GF-D8 (cell line): ENCODE data around the gene TMEM234.
A peak's percentile ranks its signal among the peaks of the same experiment; 100 is the strongest.

ENCODE experiments used
- DNase-seq: peaks from one replicate; lab custom pipeline; 2025; lab: John Stamatoyannopoulos, UW

The TMEM234 gene

GRCh38 chr1:32199717-32200072 lies 22.5 kb downstream of the TMEM234 start:
- DNase-seq: no peak

- DNase-seq: no peak
These were observed 23.0 kb downstream of the TMEM234 start for GRCh38 chr1:32199043-32199716.

- DNase-seq: no peak
These were observed 23.7 kb downstream of the TMEM234 start for GRCh38 chr1:32198237-32199042.

DNA sequence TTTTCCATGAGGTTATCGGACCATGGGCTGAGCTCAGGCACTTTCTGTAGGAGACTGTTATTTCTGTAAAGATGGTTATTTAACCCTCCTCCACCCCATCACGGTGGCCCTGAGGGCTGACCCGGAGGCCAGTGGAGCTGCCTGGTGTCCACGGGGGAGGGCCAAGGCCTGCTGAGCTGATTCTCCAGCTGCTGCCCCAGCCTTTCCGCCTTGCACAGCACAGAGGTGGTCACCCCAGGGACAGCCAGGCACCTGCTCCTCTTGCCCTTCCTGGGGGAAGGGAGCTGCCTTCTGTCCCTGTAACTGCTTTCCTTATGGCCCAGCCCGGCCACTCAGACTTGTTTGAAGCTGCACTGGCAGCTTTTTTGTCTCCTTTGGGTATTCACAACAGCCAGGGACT lies 24.3 kb downstream of the TMEM234 start:
- DNase-seq: no peak

DNA sequence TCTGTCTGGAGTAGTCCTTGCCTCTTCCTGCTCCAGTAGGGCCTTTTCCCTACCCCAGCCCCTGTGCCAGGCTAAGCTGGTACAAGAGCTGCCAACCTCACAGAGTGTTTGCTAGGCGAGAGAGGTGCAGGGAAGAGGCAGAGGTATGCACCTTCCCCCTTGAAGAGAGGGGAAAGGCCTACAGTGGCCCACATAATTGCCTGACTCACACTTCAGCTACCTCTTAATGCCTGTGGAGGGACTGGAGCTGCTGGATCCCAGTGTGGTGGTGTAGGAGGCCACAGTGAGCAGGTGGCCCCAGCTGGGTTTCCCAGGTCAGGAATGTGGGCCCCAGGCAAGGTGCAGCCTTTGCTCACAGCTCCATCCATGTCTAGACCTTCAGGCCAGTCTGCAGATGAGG lies 25.1 kb downstream of the TMEM234 start:
- no peak for DNase-seq

GRCh38 chr1:32195972-32196823 lies 26.0 kb downstream of the TMEM234 start:
- DNase-seq: no peak

DNA sequence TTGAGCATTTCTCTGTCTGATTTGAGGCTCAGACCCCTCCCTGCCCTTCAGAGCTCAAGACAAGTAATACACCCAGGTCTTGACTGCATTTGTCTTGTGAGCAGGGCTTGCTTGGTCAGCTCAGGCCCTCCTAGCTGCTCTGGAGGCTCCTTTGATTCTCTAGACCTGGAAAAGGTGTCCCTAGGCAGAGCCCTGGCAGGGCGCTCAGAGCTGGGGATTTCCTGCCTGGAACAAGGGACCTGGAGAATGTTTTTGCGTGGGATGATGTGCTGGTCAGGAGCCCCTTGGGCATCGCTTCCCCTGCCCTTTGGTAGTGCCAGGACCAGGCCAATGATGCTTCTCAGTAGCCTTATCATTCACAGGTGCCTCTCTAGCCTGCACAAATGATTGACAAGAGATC lies 26.6 kb downstream of the TMEM234 start:
- DNase-seq: no peak

- DNase-seq: no peak
These were observed 27.2 kb downstream of the TMEM234 start for GRCh38 chr1:32194984-32195383.

- no peak for DNase-seq
These were observed 29.8 kb downstream of the TMEM234 start for GRCh38 chr1:32192220-32192948.

DNA sequence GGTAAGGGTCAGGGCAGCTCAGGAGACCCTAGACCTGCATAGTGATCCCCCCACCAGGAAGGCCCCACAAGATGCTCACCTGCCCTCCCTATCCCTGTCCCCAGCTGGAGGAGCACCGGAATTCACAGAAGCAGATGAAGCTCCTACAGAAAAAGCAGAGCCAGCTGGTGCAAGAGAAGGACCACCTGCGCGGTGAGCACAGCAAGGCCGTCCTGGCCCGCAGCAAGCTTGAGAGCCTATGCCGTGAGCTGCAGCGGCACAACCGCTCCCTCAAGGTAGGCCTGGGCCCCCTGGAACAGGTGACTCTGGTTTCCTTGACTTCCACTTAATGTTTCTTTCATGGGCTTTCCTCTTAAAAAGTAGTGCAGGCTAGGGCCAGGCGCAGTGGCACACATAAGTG lies 34.3 kb downstream of the TMEM234 start:
- DNase-seq: no peak

DNA sequence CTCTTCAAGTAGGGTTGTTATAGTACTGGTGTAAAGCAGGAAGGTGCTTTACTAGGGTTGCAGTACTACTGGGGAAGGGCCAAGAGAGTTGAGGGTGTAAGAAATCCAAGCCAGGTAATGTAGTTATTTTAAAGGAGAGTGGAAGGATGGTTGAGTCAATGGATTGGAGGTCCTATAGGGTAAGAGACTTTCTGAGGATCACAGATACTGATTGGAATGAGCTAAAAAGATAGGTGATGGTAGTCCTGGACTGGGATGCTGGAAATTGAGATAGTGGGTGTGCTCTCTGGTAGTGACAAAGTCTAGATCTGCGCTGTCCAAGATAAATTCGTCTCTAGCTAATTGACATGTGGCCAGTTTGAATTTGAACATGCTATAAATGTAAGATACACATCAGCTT lies 35.7 kb downstream of the TMEM234 start:
- no peak for DNase-seq

DNA sequence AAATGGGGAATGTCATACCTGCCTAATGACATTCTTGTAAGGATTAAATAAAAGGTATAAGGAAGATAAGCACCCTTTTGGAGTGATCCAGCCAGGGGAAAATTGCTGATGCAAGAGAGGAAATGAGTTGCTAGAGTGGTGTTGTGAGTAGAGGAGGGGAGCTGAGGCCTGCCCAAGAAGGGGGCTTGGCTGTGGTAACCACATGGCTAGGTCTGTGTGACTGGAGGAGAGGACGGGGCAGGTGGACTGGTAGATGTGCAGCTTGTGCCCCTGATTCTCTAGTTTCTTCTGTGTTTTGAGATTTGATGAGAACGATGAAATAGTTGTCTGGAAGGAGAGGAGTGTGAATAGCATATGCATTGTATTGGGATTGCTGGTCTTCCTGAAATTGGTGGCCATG lies 36.1 kb downstream of the TMEM234 start:
- DNase-seq: no peak

GRCh38 chr1:32184650-32185049 lies 37.5 kb downstream of the TMEM234 start:
- DNase-seq: no peak

DNA sequence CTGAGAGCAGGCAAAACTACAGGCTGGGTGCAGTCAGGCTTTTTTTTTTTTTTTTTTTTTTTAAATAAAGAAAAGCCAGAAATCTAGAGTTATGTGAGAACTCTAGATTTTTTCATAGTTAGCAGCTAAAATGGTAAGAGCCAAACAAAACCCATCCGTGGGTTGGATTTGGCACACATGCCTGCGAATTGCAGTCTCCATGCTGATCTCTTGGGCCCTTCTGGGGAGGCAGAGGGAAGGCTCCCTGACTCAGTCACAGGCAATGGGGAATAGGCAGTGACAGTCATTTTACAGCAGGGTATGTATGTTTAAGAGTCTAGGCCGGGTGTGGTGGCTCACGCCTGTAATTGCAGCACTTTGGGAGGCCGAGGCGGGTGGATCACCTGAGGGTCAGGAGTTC lies 40.1 kb downstream of the TMEM234 start:
- DNase-seq: no peak

DNA sequence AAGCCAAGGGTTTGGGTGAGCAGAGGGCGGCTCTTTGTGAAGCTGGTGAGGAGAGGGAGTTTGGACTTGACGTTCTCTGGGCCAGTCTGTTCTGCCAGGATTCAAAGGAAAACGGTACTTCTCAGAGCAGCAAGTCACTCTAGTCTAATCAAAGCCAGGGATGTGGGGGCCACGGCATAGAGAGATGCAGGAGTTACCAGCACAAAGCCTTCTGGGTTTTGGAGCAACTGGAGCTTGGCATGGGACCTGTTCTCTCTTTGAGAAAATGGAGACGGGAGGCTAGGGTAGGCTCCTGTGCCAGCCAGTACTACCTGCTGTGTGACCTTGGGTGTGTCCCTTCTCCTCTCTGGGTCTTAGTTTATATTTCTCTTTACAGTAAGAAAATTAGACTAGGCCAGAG lies 40.6 kb downstream of the TMEM234 start:
- DNase-seq: no peak

DNA sequence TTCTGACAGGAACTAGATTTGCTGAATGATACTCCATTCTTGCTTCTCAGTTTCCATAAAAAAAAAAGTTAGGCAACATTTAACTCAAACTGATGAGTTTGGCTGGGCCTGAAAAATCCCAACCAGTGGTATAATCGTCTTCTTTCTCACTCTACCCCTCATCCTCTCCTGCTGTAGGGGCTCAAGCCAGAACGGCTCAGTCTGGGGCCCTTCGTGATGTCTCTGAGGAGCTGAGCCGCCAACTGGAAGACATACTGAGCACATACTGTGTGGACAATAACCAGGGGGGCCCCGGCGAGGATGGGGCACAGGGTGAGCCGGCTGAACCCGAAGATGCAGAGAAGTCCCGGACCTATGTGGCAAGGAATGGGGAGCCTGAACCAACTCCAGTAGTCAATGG lies 41.1 kb downstream of the TMEM234 start:
- DNase-seq: no peak

GRCh38 chr1:32180186-32181060 lies 41.7 kb downstream of the TMEM234 start:
- no peak for DNase-seq

- peak; percentile 68 for DNase-seq
These were observed 42.5 kb downstream of the TMEM234 start, which contains the start of gene TXLNA for GRCh38 chr1:32179443-32180185. Gene TXLNA, plus strand, starts transcription at chr1:32179675. Its CDS starts 671 bp downstream, at chr1:32180346.

DNA sequence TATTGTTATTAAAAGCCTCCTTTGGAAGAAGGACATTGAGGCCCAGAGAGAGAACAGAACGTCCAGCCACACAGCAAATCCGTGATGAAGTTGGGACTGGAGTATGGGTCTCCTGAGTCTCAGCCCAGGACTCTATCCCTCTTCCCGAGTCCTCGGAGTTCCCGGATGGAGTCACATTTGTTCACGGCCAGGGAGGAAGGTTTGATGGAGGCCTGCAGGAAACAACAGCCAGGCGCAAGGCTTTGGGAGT lies 43.0 kb downstream of the TMEM234 start:
- no peak for DNase-seq

DNA sequence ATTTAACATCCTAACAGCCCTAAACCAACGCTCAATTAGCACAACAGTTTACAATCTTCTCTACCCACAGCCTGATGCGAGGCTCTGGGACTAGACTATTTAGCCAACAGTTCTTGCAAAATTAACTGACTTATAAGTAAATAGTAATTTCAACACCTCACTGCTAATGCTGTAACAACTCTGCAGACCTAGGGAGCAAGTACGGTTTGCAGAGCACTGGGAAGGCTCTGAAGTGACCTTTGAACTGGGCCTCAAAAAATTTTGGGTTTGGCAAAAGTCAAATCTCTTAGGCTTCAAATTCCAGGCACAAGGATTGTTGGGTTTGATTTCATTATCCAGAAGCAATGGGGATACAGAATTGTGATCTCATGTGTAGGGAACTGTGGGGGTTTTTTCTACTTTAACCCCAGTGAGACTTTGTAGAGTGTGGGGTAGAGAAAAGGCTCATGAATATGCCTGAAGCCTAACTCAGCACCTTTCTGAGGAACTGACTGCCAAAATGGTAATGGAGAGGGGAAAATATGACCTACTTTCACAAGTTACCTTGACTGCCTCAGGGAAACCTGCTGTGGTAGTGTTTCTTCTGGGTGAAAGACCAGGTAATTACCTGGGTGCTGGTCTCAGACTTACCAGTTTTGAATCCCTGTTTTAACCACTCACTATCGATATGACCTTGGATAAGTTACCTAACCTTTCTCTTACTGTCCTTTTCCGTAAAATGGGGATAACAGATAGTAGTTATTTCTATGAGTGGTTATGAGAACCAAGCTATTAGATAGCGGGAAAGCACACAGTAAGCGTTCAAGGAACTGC lies 43.6 kb downstream of the TMEM234 start:
- peak; percentile 72 for DNase-seq
